Measurements from ENCODE around the gene FOXE3. TPM values are rescaled to one million over a fixed set of nuclear protein-coding genes. Genes with fewer than 3 reads are reported as not detected.

Gene FOXE3
- polyA plus RNA-seq (ENCODE audit: insufficient read length in 4 of 4) = 1 to 10 TPM in 1 of 4 donors, under 1 TPM in 3; 0.12 to 1.1 (median 0.14) TPM

DNA sequence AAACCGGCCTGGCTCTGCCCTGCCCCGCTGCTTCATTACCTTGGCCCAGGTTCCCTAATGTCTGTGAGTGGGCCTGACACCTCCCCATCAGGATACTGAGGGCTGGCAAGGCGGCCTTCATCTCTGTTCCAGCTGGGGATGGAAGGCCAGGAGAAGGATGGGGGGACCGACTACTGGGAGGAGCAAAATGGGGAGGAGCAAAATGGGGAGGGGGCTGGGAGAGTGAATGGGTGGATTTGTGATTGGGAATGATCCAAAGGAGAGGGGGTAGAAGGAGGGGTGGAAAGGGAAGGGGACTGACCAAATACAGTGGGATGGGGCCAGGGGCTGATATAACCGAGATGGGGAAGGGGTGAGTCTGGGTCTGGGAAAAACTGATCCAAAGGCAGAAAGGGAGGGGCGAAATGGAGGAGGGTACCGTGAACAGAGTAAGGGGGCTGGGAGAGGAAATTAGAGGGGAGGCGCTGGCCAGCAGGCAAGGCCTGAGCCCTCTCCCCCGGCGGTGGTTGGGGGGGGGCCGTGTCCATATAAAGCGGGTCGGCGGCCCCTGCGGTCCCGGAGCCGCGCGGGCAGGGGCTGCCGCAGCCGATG, at the start of gene FOXE3:
TSS of gene FOXE3 (plus strand) at position 558 of the 591 bp plus-strand sequence. CDS start at position 589, 31 bp downstream.
- DNase-seq (ENCODE audit: low read depth in 4 of 4, low spot score in 3 of 4) = no peak

DNA sequence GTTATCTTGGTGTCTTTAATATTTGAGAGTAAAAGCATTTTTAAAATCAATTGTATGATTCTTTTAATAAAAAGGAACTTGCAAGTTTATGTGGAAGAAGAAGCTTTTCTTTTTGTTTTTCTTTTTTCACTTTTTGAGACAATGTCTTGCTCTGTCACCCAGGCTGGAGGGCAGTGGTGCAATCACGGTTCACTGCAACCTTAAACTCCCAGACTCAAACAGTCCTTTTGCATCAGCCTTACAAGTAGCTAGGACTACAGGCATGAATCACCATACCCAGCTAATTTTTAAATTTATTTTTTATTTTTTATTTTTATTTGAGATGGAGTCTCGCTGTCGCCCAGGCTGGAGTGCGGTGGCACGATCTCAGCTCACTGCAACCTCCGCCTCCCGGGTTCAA, 48.4 kb upstream of the FOXE3 start:
- DNase-seq (ENCODE audit: low read depth in 4 of 4, low spot score in 3 of 4) = no peak

DNA sequence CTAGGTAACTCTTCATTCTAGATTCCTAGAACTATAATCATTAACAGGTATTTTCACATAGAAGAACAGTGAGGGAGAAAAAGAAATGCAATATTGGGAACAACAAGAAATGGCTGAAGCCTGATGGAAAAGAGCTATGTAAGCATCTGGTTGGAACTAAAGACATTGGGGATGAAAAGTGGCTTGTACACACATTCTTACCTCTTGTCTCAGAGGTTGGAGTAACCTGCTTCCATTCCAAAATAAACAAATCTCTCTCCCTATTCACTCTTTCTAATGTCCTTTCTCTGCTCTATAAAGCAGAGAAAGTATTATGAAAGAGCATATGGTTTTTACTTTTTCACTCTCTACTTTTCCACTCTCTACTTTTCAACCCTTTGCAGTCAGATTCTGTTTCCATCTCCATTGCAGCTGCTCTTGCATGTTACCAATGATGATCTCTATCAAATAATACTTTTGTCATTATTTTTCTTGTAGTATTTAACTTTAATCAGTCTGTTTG, 45.0 kb upstream of the FOXE3 start:
- no peak for DNase-seq (ENCODE audit: low read depth in 4 of 4, low spot score in 3 of 4)

DNA sequence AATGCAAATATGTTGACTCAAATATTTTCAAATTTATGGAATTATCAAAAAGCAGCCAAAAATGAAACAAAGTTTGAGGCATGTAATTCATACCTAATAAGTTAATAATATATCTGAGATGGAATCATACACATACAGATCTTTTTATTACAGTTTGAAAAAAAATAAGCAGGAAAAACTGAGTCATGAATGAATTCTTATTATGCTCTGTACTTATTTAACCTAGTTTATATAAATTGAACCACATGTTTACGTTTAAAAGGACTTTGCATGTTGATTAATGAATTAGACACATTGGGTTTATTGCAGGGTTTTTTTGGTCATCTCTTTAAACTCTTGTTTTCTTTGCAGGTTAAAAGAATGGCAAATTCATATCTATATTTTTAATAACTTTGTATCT, 41.6 kb upstream of the FOXE3 start:
- DNase-seq (ENCODE audit: low read depth in 4 of 4, low spot score in 3 of 4) = no peak

DNA sequence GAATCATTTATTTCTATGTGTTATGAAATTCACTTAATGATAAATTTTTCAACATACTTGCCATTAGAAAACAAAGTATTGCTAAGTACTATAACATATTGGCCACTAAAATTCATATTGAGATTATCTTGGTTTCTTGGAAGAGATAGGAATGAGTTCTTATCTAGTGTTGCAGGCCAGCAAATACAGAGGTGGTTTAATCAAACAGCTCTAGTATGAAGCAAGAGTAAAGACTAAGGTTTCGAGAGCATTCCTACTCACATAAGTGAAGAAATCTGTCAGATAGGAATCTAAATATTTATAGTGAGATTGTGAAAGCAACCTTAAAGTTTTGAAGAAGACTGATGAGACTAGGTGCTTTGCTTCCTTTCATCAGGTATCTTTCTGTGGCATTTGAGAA, 37.9 kb upstream of the FOXE3 start:
- DNase-seq (ENCODE audit: low read depth in 4 of 4, low spot score in 3 of 4) = no peak

DNA sequence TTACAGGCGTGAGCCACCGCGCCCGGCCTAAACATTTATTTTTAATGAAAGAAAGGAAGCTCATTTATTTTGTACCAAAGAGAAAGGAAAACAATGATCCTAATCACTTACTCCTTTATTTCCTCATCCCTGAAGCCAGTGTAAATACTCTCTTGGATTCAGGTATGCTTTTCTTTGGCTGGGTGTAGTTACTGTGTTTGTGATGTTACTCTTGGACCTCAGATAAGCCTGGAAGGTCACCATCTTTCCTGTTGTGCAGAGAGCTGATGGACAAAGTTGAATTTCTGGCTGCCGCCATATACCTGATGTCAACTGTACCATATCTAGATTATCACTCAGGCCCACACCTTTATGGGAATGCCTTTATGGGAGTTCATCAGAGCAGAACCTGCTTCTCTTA, 35.4 kb upstream of the FOXE3 start:
- no peak for DNase-seq (ENCODE audit: low read depth in 4 of 4, low spot score in 3 of 4)

DNA sequence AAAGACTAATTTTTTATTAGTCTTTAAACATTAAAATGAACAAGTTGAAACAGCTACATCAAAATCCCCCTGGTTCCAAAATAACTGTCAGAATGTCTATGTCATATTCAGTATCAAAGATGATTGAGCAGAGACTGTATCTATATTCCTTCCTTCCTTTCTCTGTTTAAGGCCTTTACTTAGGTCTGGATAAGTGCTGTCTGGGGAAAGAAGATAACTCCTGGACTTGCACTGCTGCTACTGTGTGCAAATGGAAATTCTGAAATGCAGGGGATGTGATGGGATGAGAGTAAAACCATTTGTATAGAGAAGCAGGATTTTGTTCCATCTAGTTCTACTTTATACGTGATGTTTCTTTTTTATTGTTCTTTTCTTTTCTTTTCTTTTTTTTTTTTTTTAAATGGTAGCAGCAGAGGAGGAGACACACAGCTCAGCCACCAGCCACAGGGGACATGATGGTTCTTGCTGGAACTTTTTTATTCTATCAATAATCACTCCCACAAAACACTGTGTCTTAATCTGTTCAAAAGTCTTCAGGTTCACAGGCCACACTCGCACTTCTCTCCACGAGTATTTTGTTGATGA, 33.6 kb upstream of the FOXE3 start:
- DNase-seq (ENCODE audit: low read depth in 4 of 4, low spot score in 3 of 4) = no peak

DNA sequence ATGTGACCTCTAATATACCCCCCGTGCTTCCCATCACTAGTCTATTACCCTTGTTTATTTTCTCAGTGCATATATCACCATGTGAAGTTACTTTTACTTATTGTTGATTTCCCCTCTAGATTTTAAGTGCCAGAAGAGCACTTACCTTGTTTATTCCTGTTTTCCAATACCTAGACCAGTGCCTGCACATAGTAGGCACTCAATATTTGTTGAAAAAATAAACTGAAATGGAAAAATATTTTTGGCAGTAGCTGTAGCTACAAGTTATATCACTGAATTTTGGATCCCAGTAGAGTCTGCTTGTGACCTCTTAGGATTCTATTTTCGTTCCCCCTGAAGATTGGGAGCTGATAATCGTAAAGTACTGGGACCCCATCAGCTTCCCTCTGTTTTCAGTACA, 32.0 kb upstream of the FOXE3 start:
- DNase-seq (ENCODE audit: low read depth in 4 of 4, low spot score in 3 of 4) = no peak

DNA sequence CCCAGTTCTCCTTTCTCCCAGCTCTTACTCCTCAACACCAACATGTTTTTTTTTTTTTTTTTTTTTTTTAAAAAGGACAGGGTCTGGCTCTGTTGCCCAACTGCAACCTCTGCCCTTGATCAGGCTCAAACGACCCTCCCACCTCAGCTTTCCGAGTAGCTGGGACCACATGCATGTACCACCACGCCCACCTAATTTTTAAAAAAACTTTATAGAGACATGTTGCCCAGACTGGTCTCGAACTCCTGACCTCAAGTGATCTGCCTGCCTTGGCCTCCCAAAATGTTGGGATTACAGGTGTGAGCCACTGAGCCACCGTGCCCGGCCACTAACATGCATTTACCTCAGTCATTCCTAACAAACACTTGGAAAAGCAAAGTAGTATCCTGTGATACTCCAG, 31.1 kb upstream of the FOXE3 start:
- no peak for DNase-seq (ENCODE audit: low read depth in 4 of 4, low spot score in 3 of 4)

DNA sequence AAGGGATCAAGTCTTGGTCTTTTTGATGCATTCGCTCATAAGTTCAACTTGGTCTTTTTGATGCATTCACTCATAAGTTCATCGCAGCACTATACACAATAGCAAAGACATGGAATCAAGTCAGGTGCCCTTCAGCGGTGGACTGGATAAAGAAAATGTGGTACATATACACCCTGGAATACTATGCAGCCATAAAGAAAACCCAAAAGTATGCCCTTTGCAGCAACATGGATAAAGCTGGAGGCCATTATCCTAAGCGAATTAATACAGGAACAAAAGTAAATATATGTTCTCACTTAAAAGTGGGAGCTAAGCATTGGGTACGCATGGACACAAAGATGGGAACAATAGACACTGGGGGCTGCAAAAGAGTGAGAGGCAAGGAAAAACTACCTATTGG, 29.8 kb upstream of the FOXE3 start:
- DNase-seq (ENCODE audit: low read depth in 4 of 4, low spot score in 3 of 4) = no peak

DNA sequence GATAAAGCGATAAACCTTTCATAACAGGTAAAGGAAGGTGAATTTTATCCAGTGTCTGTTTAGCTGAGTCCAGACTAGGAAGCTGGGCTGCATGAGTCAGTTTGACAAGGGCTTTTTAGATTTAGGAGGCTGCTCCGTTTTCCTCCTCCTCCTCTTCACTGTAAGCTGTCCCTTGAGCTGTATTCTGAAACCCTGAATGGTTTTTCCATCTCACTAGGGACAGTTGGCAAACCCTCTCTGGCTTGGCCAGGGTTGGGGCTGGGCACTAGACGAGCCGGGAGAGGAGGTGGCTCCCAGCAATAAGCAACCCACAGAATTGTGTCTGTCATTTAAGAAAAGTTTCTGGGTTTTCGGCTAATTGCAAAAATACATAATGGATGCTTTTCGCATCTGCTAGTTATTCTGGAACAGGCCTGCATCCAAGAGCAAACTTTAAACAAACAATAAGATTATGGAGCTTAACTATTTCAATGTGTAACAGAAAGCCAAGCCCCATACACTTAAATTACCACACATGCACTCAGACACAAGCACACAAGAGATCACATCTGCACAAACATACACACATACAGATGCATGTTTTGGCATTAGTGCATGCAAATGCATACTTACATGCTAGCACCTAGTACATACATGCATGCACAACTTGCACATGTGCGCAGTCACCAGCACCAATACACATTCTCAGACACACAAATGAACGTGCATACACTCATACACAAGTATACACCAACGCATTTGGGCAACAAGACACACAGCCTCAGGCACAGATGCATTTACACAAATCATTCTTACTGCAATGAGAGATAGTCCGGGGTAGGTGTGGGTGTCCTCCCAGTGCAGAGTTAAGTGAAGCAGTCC, 27.8 kb upstream of the FOXE3 start:
- no peak for DNase-seq (ENCODE audit: low read depth in 4 of 4, low spot score in 3 of 4)

DNA sequence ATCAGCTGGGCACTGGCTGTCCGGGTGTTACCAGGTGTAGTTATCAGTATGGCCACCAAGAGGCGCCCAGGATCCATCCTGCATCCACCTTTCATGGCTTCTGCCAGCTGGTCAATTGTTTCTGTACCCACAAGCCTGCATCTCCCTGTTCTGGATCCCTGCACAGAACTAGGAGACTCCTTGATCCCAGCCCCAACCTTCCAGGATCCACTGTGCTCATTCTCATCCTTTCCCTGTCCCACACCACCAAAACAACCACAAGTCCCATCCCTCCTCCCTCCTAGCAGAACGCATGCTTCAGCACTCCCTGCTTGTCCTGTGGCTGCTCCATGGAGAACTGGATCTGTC, 27.2 kb upstream of the FOXE3 start:
- peak in 2 of 4 donors; percentile 45 to 50 for DNase-seq (ENCODE audit: low read depth in 4 of 4, low spot score in 3 of 4)

DNA sequence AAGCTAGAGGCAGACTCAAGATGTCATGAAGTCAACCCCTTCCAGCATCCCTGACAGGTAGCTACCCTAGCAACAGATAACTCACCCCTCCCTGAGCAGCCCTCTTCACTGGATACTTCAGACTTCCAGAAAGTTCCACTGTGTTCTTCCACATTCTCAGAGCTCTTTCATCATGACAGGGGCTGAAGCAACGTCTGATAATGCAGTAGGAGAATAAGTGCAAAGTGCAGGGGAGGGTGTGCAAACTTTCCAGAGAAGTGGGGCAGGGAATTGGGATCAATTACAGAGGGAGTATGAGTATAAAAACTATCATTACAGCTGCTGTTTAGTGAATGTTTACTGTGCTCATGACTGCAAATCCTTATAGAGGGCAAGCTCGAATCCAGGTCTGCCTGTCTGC, 26.4 kb upstream of the FOXE3 start:
- no peak for DNase-seq (ENCODE audit: low read depth in 4 of 4, low spot score in 3 of 4)

DNA sequence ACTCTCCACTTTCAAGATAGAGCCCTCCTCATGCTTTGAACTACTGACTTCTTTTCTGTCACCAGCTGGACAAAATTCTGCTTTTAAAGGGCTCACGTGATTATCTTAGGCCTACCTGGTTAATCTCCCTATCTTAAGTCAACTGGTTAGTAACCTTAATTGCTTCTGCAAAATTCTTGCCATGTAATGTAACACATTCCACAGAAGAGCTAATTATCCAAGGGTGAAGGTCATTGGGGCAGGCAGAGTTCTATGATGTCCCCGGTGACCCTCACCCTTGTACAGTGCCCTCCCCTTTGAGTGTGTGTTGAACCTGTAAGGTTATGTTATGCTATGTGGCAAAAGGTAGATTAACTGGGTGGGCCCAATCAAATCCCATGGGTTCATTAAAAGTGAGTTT, 25.2 kb upstream of the FOXE3 start:
- no peak for DNase-seq (ENCODE audit: low read depth in 4 of 4, low spot score in 3 of 4)

DNA sequence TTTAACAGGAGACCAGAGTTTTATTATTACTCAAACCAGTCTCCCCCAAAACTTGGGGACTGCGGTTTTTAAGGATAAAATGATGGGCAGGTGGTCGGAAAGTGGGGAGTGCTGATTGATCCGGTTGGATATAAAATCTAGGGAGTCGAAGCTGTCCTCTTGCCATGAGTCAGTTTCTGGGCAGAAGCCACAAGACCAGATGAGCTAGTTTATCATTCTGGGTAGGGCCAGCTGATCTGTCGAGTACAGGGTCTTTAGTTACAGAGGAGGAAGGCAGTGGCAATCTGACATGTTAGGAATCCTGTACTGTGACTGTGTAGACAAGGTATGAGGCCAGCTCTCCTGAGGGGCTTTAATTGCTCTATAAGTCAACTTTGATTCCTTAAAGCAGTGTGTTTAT, 22.9 kb upstream of the FOXE3 start:
- no peak for DNase-seq (ENCODE audit: low read depth in 4 of 4, low spot score in 3 of 4)

DNA sequence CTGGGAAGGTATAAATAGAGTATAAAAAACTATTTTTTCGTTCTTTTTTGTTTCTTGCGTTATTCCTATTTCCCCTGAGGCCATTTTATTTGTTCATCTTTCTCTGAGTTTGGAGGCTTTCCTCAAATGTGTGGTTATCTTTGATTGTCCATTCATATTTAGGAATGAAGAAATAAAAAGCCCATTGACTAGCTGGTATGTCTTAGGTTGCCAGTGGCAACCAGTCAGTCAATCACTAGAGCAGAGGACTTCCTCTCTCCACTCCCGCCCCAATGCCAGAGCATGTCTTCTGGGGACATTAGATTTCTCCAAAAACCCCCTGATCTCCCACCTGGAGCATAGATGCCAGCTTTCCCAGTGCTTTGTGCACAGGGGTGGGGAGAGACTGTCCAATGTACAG, 20.7 kb upstream of the FOXE3 start:
- DNase-seq (ENCODE audit: low read depth in 4 of 4, low spot score in 3 of 4) = no peak

DNA sequence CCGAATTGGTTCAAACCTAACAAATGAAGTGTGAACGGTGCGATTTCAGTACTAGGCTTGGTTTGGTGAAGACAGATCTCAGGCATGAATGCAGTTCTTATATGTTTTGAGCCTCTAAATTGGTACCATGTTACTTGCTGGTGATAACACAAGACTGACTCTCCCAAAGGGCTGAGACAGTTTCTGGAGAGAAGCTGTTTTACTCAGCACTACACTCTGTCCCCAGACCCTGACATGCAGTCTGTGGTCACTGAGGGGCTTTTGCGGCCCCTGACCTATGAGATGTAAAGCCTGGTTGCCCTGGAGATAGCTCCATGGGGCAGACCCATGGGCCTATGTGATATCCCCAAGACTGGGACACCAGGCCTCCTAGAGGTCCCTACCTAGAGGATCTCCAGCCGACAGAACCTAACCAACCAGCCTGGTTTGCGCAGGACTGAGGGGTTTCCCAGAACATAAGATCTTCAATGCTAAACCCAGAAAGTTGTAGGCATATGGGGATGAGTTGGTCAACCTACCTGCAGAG, 19.4 kb upstream of the FOXE3 start:
- DNase-seq (ENCODE audit: low read depth in 4 of 4, low spot score in 3 of 4) = no peak

DNA sequence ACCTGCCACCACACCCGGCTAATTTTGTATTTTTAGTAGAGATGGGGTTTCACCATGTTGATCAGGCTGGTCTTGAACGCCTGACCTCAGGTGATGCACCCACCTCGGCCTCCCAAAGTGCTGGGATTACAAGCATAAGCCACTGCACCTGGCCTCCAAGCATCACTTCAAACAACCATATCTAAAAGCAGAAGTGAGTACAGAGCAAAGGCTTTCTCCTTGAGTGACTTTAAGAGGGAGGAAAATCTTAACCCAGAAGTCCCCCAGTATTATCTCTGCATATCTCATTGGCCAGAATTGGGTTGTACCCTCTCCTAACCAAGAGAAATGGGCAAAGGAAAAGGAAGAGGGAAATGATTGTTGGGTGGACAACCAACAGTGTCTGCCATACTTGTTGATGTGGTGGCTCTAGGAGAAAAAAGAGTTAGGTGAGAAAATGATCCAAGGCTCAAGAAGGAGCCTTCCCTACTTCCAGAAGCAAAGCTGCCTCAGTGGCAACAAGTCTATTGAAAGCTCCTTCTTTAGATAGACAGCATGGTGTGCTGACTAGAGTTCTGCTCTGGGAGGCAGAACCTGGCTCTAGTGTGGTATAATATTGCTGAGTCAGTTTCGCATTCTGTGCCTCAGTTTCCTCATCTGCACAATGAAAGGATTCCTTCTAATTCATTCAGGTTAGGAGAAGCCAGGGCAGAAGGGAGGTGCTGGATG, 16.8 kb upstream of the FOXE3 start:
- no peak for DNase-seq (ENCODE audit: low read depth in 4 of 4, low spot score in 3 of 4)

DNA sequence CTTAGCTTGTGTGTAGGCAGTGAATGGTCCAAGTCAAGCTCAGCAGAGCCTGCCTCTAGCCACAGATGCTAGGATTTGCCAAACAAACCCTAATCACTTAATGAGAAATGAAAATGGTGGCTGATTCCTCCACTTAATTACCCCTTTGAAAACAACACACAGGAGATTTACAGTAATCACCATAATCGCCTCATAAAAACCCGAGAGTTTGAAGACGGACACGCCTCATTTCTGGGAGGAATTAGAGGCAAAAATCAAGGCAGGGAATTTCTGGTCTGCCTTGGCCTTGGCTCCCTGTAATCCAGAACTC, 16.3 kb upstream of the FOXE3 start:
- no peak for DNase-seq (ENCODE audit: low read depth in 4 of 4, low spot score in 3 of 4)

DNA sequence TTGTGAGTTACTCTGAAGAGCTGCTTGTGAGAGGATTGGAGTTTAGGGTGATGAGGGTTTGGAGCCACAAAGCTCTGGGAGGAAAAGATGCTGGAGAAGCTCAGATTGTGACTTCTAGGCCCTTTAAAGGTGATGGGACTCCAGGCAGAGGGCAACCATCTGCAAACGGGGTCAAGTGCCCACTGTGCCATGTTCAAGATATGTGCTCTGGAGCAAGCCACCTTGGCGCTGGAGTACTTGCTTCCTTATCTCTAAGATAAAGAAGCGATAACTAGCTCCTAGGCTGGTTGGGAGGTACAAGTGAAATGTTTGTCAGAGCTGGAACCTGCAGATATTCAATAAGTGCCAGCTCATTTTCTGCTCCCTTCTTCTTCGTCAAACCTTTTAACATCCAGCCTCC, 14.3 kb upstream of the FOXE3 start:
- no peak for DNase-seq (ENCODE audit: low read depth in 4 of 4, low spot score in 3 of 4)

DNA sequence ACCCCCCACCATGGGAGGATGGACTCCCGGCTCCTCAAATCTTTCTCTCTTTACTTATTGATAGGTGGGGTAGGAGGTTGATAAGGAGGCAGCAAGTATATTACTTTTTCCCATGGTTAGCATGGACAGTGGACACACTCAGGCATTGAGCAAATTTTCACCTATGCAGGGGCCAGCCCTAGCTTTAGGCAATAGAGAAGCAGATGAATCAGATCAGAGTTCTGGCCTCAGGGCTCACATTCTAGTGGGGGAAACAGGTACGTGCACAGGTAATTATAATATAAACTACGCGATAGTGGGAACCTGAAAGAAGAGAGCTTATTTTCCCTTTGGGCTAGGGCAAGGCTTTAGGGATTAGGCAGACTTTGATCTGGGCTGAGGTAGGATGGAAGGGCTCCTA, 13.5 kb upstream of the FOXE3 start:
- no peak for DNase-seq (ENCODE audit: low read depth in 4 of 4, low spot score in 3 of 4)
